GM23338 (cell line): ENCODE data around the gene PPDPF. TPM values are rescaled to one million over a fixed set of nuclear protein-coding genes. Genes with fewer than 3 reads are reported as not detected.
A peak's percentile ranks its signal among the peaks of the same experiment; 100 is the strongest.
"Not testable (repeated sequence)": the region's sequence is repeated elsewhere in the genome, so short reads cannot be mapped to it uniquely, and the experiment has no call there.

ENCODE experiments used
- ATAC-seq: fragments of 200-7000 bp; cut with Tn5 transposase; 3 replicates; pipeline ENCODE4 v1.9.1; 2020
- DNase-seq: peaks from one replicate; pipeline ENCODE4 v3.0.0-alpha.2; 2015; ENCODE audit warnings: low spot score
- H2AFZ ChIP-seq: fragments of 200-600 bp; sonication (generic); 2 replicates; pipeline ENCODE4 v1.8.0; 2016; ENCODE audit warnings: antibody characterized with exemption, mild to moderate bottlenecking, moderate library complexity
- H3F3A ChIP-seq: fragments of 200-600 bp; sonication (generic); replicated peaks from 2 replicates; pipeline ENCODE4 v1.8.0; 2017; ENCODE audit warnings: antibody characterized with exemption, mixed run types, low read depth
- H3K27ac ChIP-seq: fragments of 200-600 bp; sonication (generic); 2 replicates; pipeline ENCODE4 v1.6.1; 2016; ENCODE audit warnings: low read depth
- H3K27me3 ChIP-seq: fragments of 200-600 bp; sonication (generic); 2 replicates; pipeline ENCODE4 v1.8.0; 2016; ENCODE audit warnings: mild to moderate bottlenecking, mixed run types, moderate library complexity; ENCODE audit not compliant: insufficient read depth
- H3K36me3 ChIP-seq: fragments of 200-600 bp; sonication (generic); 2 replicates; pipeline ENCODE4 v1.8.0; 2016; ENCODE audit warnings: mild to moderate bottlenecking; ENCODE audit not compliant: insufficient read depth
- H3K4me1 ChIP-seq: fragments of 200-600 bp; sonication (generic); 2 replicates; pipeline ENCODE4 v1.8.0; 2016; ENCODE audit warnings: mild to moderate bottlenecking, moderate library complexity; ENCODE audit not compliant: insufficient read depth
- H3K4me2 ChIP-seq: fragments of 200-600 bp; sonication (generic); 2 replicates; pipeline ENCODE4 v1.7.1; 2017; ENCODE audit warnings: mixed run types
- H3K4me3 ChIP-seq: fragments of 200-600 bp; sonication (generic); 2 replicates; pipeline ENCODE4 v1.6.1; 2016; ENCODE audit warnings: mixed run types
- H3K79me2 ChIP-seq: fragments of 200-600 bp; sonication (generic); replicated peaks from 2 replicates; pipeline ENCODE4 v1.8.0; 2017; ENCODE audit warnings: mild to moderate bottlenecking; ENCODE audit not compliant: insufficient read depth
- H3K9me2 ChIP-seq: fragments of 200-600 bp; sonication (generic); 2 replicates; pipeline ENCODE4 v1.8.0; 2017; ENCODE audit not compliant: insufficient read depth
- H4K20me1 ChIP-seq: fragments of 200-600 bp; sonication (generic); replicated peaks from 2 replicates; pipeline ENCODE4 v1.8.0; 2017; ENCODE audit warnings: mild to moderate bottlenecking; ENCODE audit not compliant: insufficient read depth
- H3K27ac Mint-ChIP-seq: 2 replicates; pipeline ENCODE4 v1.8.0; 2020; ENCODE audit warnings: inconsistent platforms, mild to moderate bottlenecking, moderate library complexity, mixed read lengths
- H3K27me3 Mint-ChIP-seq: 3 replicates; pipeline ENCODE4 v1.8.0; 2022; ENCODE audit warnings: low read depth, mild to moderate bottlenecking, moderate library complexity, mixed read lengths, inconsistent platforms; ENCODE audit not compliant: insufficient read depth, poor library complexity
- H3K36me3 Mint-ChIP-seq: 3 replicates; pipeline ENCODE4 v1.8.0; 2021; ENCODE audit warnings: low read depth, mild to moderate bottlenecking, inconsistent platforms, moderate library complexity, mixed read lengths
- H3K4me1 Mint-ChIP-seq: 3 replicates; pipeline ENCODE4 v1.8.0; 2020; ENCODE audit warnings: mild to moderate bottlenecking, inconsistent platforms, mixed read lengths
- H3K4me3 Mint-ChIP-seq: 3 replicates; pipeline ENCODE4 v1.8.0; 2021; ENCODE audit warnings: moderate library complexity, mild to moderate bottlenecking, inconsistent platforms, mixed read lengths
- H3K9me3 Mint-ChIP-seq: 3 replicates; pipeline ENCODE4 v1.8.0; 2020; ENCODE audit warnings: moderate library complexity, mild to moderate bottlenecking, inconsistent platforms, mixed read lengths
- CREB1 ChIP-seq: fragments of 250-450 bp; sonication (Bioruptor Pico); IDR thresholded peaks from 2 replicates; pipeline ENCODE4 v1.5.0; 2020; ENCODE audit warnings: low read depth, mild to moderate bottlenecking, moderate library complexity
- EZH2 ChIP-seq: fragments of 200-600 bp; sonication (generic); IDR thresholded peaks from one replicate; pipeline ENCODE4 v1.8.0; 2017; ENCODE audit warnings: antibody characterized with exemption, mild to moderate bottlenecking, low read depth; ENCODE audit not compliant: unreplicated experiment
- EZH2phosphoT487 ChIP-seq: fragments of 200-600 bp; sonication (generic); IDR thresholded peaks from one replicate; pipeline ENCODE4 v1.8.1; 2018; ENCODE audit warnings: antibody characterized with exemption; ENCODE audit not compliant: unreplicated experiment
- JUNB ChIP-seq: IDR thresholded peaks from one replicate; pipeline ENCODE4 v1.6.1; 2016; ENCODE audit warnings: antibody characterized with exemption; ENCODE audit not compliant: unreplicated experiment
- NANOG ChIP-seq: IDR thresholded peaks from 2 replicates; pipeline ENCODE4 v1.6.1; 2016; ENCODE audit warnings: antibody characterized with exemption, borderline replicate concordance
- POLR2AphosphoS5 ChIP-seq: IDR thresholded peaks from 2 replicates; pipeline ENCODE4 v1.6.1; 2016; ENCODE audit warnings: antibody characterized with exemption, low read depth
- ZNF331 ChIP-seq: fragments of 250-450 bp; sonication (Bioruptor Pico); IDR thresholded peaks from 2 replicates; pipeline ENCODE4 v1.5.0; 2020; ENCODE audit warnings: low read depth, mild to moderate bottlenecking, moderate library complexity
- polyA plus RNA-seq: library from polyadenylated mRNA; unstranded; fragments of >200 nt; fragmentation: Nextera tagmentation; extraction: Ambion mirVana; gene quantifications from 2 replicates; pipeline ENCODE4 v1.2.1, GENCODE V29; 2016
- total RNA-seq: library from RNA; depleted of rRNA; stranded (reverse); fragments of >200 nt; shearing (Covaris generic); gene quantifications from 2 replicates; pipeline ENCODE4 v1.2.3, GENCODE V29; 2014
- TF ChIP-seq, protein P1 (sequence below): IDR thresholded peaks from 2 replicates; pipeline ENCODE4 v1.6.1; 2016; ENCODE audit warnings: antibody characterized with exemption
- TF ChIP-seq, protein P2 (sequence below): IDR thresholded peaks from one replicate; pipeline ENCODE4 v1.6.1; 2018; ENCODE audit warnings: antibody characterized with exemption; ENCODE audit not compliant: unreplicated experiment
- TF ChIP-seq, protein P3 (sequence below), 2 experiments: fragments of 200-600 bp in 1 of 2; sonication (generic) in 1 of 2; conservative IDR thresholded peaks; 2 replicates each; pipeline versions ENCODE4 v1.5.1 to v1.6.1; 2016 to 2017; ENCODE audit warnings: antibody characterized with exemption in 2 of 2, low read depth in 2 of 2, mild to moderate bottlenecking in 2 of 2, moderate library complexity in 1 of 2

PPDPF gene
- total and polyA plus RNA-seq, 2 experiments from 2014 or later, result 83.9 to 141 TPM

DNA sequence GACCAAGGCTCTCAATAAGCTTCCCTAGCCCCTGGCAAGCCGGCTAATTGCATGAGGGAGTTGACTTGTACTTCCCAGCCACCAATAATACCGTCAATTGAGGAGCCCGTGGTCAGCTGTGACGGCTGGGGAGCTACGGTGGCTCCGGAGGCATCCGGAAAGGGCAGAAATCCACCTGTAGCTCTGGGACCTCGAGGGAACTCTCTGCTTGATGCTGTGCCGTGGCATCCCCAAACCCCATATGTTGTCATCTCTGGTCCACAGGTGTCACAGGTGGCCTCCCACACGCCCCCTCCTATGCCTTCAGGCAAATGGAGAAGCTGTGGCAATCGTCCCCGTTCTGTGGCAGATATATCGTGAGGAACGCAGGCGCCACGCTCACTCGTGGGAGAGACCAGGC lies 42.6 kb upstream of the PPDPF start (continued):
- TF ChIP-seq, protein P1, sequence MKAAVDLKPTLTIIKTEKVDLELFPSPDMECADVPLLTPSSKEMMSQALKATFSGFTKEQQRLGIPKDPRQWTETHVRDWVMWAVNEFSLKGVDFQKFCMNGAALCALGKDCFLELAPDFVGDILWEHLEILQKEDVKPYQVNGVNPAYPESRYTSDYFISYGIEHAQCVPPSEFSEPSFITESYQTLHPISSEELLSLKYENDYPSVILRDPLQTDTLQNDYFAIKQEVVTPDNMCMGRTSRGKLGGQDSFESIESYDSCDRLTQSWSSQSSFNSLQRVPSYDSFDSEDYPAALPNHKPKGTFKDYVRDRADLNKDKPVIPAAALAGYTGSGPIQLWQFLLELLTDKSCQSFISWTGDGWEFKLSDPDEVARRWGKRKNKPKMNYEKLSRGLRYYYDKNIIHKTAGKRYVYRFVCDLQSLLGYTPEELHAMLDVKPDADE, result no peak
- TF ChIP-seq, protein P2, sequence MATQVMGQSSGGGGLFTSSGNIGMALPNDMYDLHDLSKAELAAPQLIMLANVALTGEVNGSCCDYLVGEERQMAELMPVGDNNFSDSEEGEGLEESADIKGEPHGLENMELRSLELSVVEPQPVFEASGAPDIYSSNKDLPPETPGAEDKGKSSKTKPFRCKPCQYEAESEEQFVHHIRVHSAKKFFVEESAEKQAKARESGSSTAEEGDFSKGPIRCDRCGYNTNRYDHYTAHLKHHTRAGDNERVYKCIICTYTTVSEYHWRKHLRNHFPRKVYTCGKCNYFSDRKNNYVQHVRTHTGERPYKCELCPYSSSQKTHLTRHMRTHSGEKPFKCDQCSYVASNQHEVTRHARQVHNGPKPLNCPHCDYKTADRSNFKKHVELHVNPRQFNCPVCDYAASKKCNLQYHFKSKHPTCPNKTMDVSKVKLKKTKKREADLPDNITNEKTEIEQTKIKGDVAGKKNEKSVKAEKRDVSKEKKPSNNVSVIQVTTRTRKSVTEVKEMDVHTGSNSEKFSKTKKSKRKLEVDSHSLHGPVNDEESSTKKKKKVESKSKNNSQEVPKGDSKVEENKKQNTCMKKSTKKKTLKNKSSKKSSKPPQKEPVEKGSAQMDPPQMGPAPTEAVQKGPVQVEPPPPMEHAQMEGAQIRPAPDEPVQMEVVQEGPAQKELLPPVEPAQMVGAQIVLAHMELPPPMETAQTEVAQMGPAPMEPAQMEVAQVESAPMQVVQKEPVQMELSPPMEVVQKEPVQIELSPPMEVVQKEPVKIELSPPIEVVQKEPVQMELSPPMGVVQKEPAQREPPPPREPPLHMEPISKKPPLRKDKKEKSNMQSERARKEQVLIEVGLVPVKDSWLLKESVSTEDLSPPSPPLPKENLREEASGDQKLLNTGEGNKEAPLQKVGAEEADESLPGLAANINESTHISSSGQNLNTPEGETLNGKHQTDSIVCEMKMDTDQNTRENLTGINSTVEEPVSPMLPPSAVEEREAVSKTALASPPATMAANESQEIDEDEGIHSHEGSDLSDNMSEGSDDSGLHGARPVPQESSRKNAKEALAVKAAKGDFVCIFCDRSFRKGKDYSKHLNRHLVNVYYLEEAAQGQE, result no peak
- TF ChIP-seq EZH2phosphoT487 (no peak), ZNF331 (CRISPR knock-in tag) (no peak), EZH2 (no peak), JUNB (no peak), NANOG (no peak), POLR2AphosphoS5 (no peak), CREB1 (CRISPR knock-in tag) (no peak)

DNA sequence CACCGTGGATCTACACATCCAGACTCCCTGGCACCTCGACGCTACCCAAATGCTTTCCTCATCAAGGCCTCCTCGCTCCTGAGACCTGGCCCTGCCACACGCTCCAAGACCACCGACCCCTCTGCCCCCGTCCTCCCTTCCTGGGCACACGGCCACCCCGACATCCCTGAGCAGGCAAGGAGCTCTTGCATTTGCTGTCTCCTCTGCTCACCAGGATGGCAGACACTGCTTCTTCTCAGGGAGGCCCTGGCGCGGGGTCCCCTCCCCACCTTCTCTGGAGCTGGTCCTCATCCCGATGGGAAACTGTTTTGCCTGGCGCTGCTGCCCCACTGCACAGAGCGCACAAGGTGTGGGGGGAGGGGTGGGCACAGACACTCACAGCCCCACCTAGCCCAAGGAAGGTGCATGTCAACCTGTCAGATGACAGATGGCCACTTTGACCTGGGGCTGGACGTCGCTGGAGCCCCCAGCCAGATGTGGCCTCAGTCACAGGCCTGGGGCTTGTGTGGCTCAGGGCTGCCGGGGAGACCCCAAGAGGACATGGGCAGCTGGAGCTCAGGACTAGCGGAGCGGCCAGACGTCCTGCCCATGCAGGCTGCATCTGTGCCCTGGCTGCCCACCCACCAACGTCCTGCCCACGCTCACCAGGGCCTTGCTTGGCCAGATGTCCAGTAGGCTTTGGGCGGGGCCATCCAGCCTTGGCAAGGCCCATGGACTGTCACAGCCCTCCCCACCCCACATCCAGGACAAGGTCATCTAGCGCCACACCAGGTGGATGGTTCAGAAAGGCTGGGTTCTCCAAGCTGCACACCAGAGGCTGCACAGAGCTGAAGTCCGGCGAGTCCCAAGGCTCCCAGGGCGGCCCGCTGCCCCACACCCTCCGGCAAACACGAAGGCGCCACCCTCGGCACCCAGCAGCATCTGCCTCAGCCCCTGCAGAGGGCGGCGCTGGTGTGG lies 41.9 kb upstream of the PPDPF start:
- peaks cover 52% of the 10 kb centered on the region for H3K4me1 Mint-ChIP-seq
- TF ChIP-seq, protein P3, sequence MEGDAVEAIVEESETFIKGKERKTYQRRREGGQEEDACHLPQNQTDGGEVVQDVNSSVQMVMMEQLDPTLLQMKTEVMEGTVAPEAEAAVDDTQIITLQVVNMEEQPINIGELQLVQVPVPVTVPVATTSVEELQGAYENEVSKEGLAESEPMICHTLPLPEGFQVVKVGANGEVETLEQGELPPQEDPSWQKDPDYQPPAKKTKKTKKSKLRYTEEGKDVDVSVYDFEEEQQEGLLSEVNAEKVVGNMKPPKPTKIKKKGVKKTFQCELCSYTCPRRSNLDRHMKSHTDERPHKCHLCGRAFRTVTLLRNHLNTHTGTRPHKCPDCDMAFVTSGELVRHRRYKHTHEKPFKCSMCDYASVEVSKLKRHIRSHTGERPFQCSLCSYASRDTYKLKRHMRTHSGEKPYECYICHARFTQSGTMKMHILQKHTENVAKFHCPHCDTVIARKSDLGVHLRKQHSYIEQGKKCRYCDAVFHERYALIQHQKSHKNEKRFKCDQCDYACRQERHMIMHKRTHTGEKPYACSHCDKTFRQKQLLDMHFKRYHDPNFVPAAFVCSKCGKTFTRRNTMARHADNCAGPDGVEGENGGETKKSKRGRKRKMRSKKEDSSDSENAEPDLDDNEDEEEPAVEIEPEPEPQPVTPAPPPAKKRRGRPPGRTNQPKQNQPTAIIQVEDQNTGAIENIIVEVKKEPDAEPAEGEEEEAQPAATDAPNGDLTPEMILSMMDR (conservative IDR thresholded peaks at IDR 0.05; ENCODE audit: low read depth in 2 of 2), result 0 out of 4 replicates have a peak, but pooled peaks of 1 of the 2 experiments have one; percentile 0
- no peak for TF ChIP-seq CREB1 (CRISPR knock-in tag)
- no peak for TF ChIP-seq EZH2
- Histone ChIP-seq H4K20me1 (0 out of 2 replicates have a peak, but pooled peaks cover 4% of the 10 kb centered on the region), H3K27me3 (no peaks in the 10 kb centered on the region), H3K79me2 (no peaks in the 10 kb centered on the region), H3K27ac (no peak overlapping the region), H3F3A (0 out of 2 replicates have a peak, but pooled peaks cover 4% of the 10 kb centered on the region), H3K4me2 (no peak overlapping the region), H3K4me3 (no peak overlapping the region), H3K4me1 (peaks cover 18% of the 10 kb centered on the region), H3K9me2 (no peaks in the 10 kb centered on the region), H3K36me3 (no peaks in the 10 kb centered on the region), H2AFZ (no peak overlapping the region)
- DNase-seq (no peak), ATAC-seq (no peak)
- H3K27me3 Mint-ChIP-seq, result peaks cover 29% of the 10 kb centered on the region
- no peaks in the 10 kb centered on the region; the same call in 2 of the 3 replicates for H3K9me3 Mint-ChIP-seq
- H3K4me3 Mint-ChIP-seq, result no peak overlapping the region; the same call in 2 of the 3 replicates
- H3K36me3 Mint-ChIP-seq, result no peaks in the 10 kb centered on the region
- H3K27ac Mint-ChIP-seq, result no peak overlapping the region

DNA sequence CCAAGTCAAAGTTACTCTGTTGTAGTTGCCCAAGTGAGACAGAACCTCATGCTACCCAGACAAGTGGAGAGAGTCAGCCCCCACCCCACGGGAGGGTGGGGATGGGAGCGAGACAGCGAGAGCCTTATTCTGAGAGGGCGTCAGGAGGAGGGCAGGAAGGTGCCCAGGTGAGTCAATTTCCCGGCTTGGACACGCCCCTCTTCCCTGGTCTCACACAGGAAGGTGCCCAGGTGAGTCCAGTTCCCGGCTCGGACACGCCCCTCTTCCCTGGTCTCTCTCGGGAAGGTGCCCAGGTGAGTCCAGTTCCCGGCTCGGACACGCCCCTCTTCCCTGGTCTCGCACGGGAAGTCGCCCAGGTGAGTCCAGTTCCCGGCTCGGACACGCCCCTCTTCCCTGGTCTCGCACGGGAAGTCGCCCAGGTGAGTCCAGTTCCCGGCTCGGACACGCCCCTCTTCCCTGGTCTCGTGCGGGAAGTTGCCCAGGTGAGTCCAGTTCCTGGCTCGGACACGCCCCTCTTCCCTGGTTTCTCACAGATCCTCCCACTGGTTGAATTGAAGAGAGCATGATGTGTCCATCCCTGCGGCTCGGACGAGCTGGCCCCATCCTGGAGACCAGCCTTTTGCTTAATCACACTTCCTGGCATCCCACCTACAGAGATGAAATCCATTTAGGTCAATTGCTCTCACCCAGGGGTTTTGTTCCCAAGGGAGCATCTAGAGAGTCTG lies 40.7 kb upstream of the PPDPF start:
- H3K4me3 ChIP-seq, H4K20me1 ChIP-seq, H3F3A ChIP-seq, H3K4me2 ChIP-seq, H3K27me3 ChIP-seq, H3K4me3 Mint-ChIP-seq, H3K9me3 Mint-ChIP-seq, H3K27ac ChIP-seq, H3K36me3 ChIP-seq, H3K79me2 ChIP-seq, H3K36me3 Mint-ChIP-seq, H2AFZ ChIP-seq, H3K27ac Mint-ChIP-seq, ATAC-seq, DNase-seq, H3K9me2 ChIP-seq: not testable (repeated sequence)
- Mint-ChIP-seq H3K4me1 (peaks cover 48% of the 10 kb centered on the region), H3K27me3 (peaks cover 27% of the 10 kb centered on the region)
- H3K4me1 ChIP-seq, result peaks cover 18% of the 10 kb centered on the region
